HEK293 (cell line): Measurements from ENCODE around the gene ARID1A.

Experiments used
- CTCF ChIA-PET: fragments of 350-600 bp; formaldehyde crosslinking; extraction: SDS; loops from one replicate; lab custom pipeline; 2021; ENCODE audit warnings: antibody characterized with exemption; lab: Yijun Ruan, JAX
- POLR2A ChIA-PET: fragments of 300-600 bp; formaldehyde crosslinking; extraction: SDS; loops from one replicate; lab custom pipeline; 2020; ENCODE audit warnings: antibody characterized with exemption, inconsistent platforms; lab: Yijun Ruan, JAX
- H3K27ac ChIP-seq: fragments of 200-500 bp; sonication (Bioruptor generic); 2 replicates; pipeline ENCODE4 v1.5.1; 2014; ENCODE audit warnings: low read depth, low read length, control low read depth, inconsistent platforms; ENCODE audit errors: extremely low read depth
- H3K36me3 ChIP-seq, 2 experiments: fragments of 200-500 bp in 1 of 2; sonication (Bioruptor generic) in 1 of 2; 1 replicate in 1 of 2; 2 replicates in 1 of 2; pipeline ENCODE4 v1.5.1; 2014 to 2017; ENCODE audit warnings: inconsistent platforms in 2 of 2, low read length in 2 of 2; ENCODE audit not compliant: control insufficient read depth in 2 of 2, insufficient read depth in 1 of 2
- H3K4me1 ChIP-seq: fragments of 200-500 bp; sonication (Bioruptor generic); 2 replicates; pipeline ENCODE4 v1.5.1; 2014; ENCODE audit warnings: mild to moderate bottlenecking, low read length, inconsistent platforms; ENCODE audit not compliant: control insufficient read depth, insufficient read depth
- H3K4me3 ChIP-seq: 2 replicates; pipeline ENCODE4 v1.5.1; 2011; ENCODE audit warnings: low read depth, mild to moderate bottlenecking, control low read depth, low read length, moderate library complexity
- H3K9me3 ChIP-seq: fragments of 200-500 bp; sonication (Bioruptor generic); 2 replicates; pipeline ENCODE4 v1.5.1; 2014; ENCODE audit warnings: low read depth, low read length, inconsistent platforms; ENCODE audit not compliant: control insufficient read depth, insufficient read depth
- ELK4 ChIP-seq: IDR thresholded peaks from 2 replicates; pipeline ENCODE4 v1.6.1; 2011; ENCODE audit warnings: mild to moderate bottlenecking, low read depth, low read length, borderline replicate concordance
- FEZF1 ChIP-seq: fragments of 450-650 bp; formaldehyde crosslinking; IDR thresholded peaks from 2 replicates; pipeline ENCODE4 v1.5.1; 2016; ENCODE audit warnings: missing biosample characterization, missing genetic modification characterization
- GFI1B ChIP-seq: fragments of 450-650 bp; formaldehyde crosslinking; IDR thresholded peaks from 2 replicates; pipeline ENCODE4 v1.5.1; 2016; ENCODE audit warnings: missing biosample characterization, missing genetic modification characterization
- HIC1 ChIP-seq: fragments of 450-650 bp; formaldehyde crosslinking; IDR thresholded peaks from 2 replicates; pipeline ENCODE4 v1.5.1; 2016; ENCODE audit warnings: missing biosample characterization, missing genetic modification characterization
- KLF1 ChIP-seq: fragments of 450-650 bp; formaldehyde crosslinking; IDR thresholded peaks from 2 replicates; pipeline ENCODE4 v1.5.1; 2016; ENCODE audit warnings: missing biosample characterization, missing genetic modification characterization
- KLF16 ChIP-seq: fragments of 450-650 bp; formaldehyde crosslinking; IDR thresholded peaks from 2 replicates; pipeline ENCODE4 v1.5.1; 2017; ENCODE audit warnings: missing biosample characterization, missing genetic modification characterization
- REST ChIP-seq: fragments of 450-650 bp; formaldehyde crosslinking; IDR thresholded peaks from 2 replicates; pipeline ENCODE4 v1.5.1; 2016; ENCODE audit warnings: missing biosample characterization, missing genetic modification characterization
- SALL2 ChIP-seq: fragments of 450-650 bp; formaldehyde crosslinking; IDR thresholded peaks from 2 replicates; pipeline ENCODE4 v1.5.0; 2017; ENCODE audit warnings: missing biosample characterization, mild to moderate bottlenecking, missing genetic modification characterization, borderline replicate concordance
- SP3 ChIP-seq: fragments of 450-650 bp; formaldehyde crosslinking; IDR thresholded peaks from 2 replicates; pipeline ENCODE4 v1.5.1; 2016; ENCODE audit warnings: missing biosample characterization, missing genetic modification characterization
- SP7 ChIP-seq: fragments of 450-650 bp; formaldehyde crosslinking; IDR thresholded peaks from 2 replicates; pipeline ENCODE4 v1.5.1; 2016; ENCODE audit warnings: missing biosample characterization, missing genetic modification characterization
- YY2 ChIP-seq: fragments of 450-650 bp; formaldehyde crosslinking; IDR thresholded peaks from 2 replicates; pipeline ENCODE4 v1.5.1; 2016; ENCODE audit warnings: missing biosample characterization, missing genetic modification characterization
- ZBTB21 ChIP-seq: fragments of 450-650 bp; formaldehyde crosslinking; IDR thresholded peaks from 2 replicates; pipeline ENCODE4 v1.5.1; 2017; ENCODE audit warnings: missing biosample characterization, missing genetic modification characterization
- ZFP37 ChIP-seq: fragments of 450-650 bp; formaldehyde crosslinking; IDR thresholded peaks from 2 replicates; pipeline ENCODE4 v1.5.1; 2016; ENCODE audit warnings: missing biosample characterization, missing genetic modification characterization
- ZNF2 ChIP-seq: fragments of 450-650 bp; formaldehyde crosslinking; IDR thresholded peaks from 2 replicates; pipeline ENCODE4 v1.5.1; 2016; ENCODE audit warnings: missing biosample characterization, missing genetic modification characterization
- ZNF26 ChIP-seq: fragments of 450-650 bp; formaldehyde crosslinking; IDR thresholded peaks from 2 replicates; pipeline ENCODE4 v1.5.1; 2016; ENCODE audit warnings: missing biosample characterization, missing genetic modification characterization
- ZNF292 ChIP-seq: fragments of 450-650 bp; formaldehyde crosslinking; IDR thresholded peaks from 2 replicates; pipeline ENCODE4 v1.5.1; 2016; ENCODE audit warnings: low read depth, missing biosample characterization, missing genetic modification characterization, borderline replicate concordance
- ZNF362 ChIP-seq: fragments of 450-650 bp; formaldehyde crosslinking; IDR thresholded peaks from 2 replicates; pipeline ENCODE4 v1.5.1; 2016; ENCODE audit warnings: missing biosample characterization, missing genetic modification characterization
- ZNF391 ChIP-seq: fragments of 450-650 bp; formaldehyde crosslinking; IDR thresholded peaks from 2 replicates; pipeline ENCODE4 v1.5.1; 2016; ENCODE audit warnings: low read depth, missing biosample characterization, missing genetic modification characterization, borderline replicate concordance
- ZNF48 ChIP-seq: fragments of 450-650 bp; formaldehyde crosslinking; IDR thresholded peaks from 2 replicates; pipeline ENCODE4 v1.5.1; 2016; ENCODE audit warnings: missing biosample characterization, missing genetic modification characterization
- ZNF514 ChIP-seq: fragments of 450-650 bp; formaldehyde crosslinking; IDR thresholded peaks from 2 replicates; pipeline ENCODE4 v1.5.1; 2016; ENCODE audit warnings: missing biosample characterization, missing genetic modification characterization
- ZNF600 ChIP-seq: fragments of 450-650 bp; formaldehyde crosslinking; IDR thresholded peaks from 2 replicates; pipeline ENCODE4 v1.5.1; 2016; ENCODE audit warnings: missing biosample characterization, missing genetic modification characterization
- ZNF639 ChIP-seq: fragments of 450-650 bp; formaldehyde crosslinking; IDR thresholded peaks from 2 replicates; pipeline ENCODE4 v1.5.1; 2016; ENCODE audit warnings: missing biosample characterization, missing genetic modification characterization
- ZNF776 ChIP-seq: fragments of 450-650 bp; formaldehyde crosslinking; IDR thresholded peaks from 2 replicates; pipeline ENCODE4 v1.5.0; 2017; ENCODE audit warnings: missing biosample characterization, missing genetic modification characterization, borderline replicate concordance
- ZNF792 ChIP-seq: fragments of 450-650 bp; formaldehyde crosslinking; IDR thresholded peaks from 2 replicates; pipeline ENCODE4 v1.5.1; 2016; ENCODE audit warnings: missing biosample characterization, missing genetic modification characterization

The ARID1A gene

GRCh38 chr1:26690576-26691031, 5.2 kb upstream of the ARID1A start (continued):
- TF ChIP-seq KLF16 (tag by site-specific recombination) (no peak), YY2 (tag by site-specific recombination) (0 out of 2 replicates have a peak, but pooled peaks have one; percentile 44), KLF1 (no peak), REST (tag by site-specific recombination) (no peak), ZNF48 (tag by site-specific recombination) (no peak), ZNF362 (no peak), ZNF792 (tag by site-specific recombination) (no peak), ZNF600 (tag by site-specific recombination) (peak; percentile 67; the same call in 1 of the 2 replicates), SP7 (no peak)

DNA sequence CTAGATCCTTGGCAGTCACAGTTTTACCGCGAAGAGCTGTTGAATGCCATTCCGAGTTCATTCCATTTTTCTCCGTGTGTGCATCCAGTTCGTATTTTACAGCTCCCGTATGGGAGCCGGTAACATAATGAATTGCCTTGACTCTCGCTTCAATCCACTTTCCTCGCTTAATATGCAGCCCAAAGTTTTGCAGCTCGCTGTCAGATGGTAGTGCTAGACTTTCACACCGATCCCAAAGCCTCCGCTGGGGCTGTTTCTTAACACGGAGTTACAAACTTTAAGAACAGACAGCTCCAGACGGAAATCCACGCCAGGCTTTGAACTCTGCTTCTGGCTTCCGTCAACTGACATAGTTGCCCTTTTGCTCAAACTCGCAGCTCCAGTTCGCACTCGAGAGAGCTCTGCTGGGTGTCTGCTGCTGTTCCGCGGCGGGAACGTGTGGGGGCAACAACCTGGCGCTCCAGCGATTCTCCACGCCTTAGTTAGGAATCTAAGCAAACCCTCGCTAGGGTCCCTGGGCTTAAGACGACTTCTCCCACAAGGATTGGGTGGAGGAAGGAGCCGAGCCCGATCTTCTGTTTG, 3.5 kb upstream of the ARID1A start:
- Histone ChIP-seq H3K4me3 (peak overlapping the region; percentile 43), H3K36me3 (no peaks in the 10 kb centered on the region), H3K4me1 (peaks cover 8% of the 10 kb centered on the region; the same call in 1 of the 2 replicates), H3K9me3 (no peaks in the 10 kb centered on the region), H3K27ac (peak overlapping the region; percentile 89)
- ChIA-PET POLR2A (interaction anchor here (0.6 to 2.4 kb wide), 16 partner anchors 9 to 260 kb away, joined by 3 to 31 read pairs (median 4); partner anchors contain the start of genes DHDDS and PIGV), CTCF (interaction anchor here (0.6 to 8.4 kb wide), 13 partner anchors 11 to 124 kb away, joined by 3 to 58 read pairs (median 4); partner anchors contain the start of gene PIGV)
- TF ChIP-seq SALL2 (tag by site-specific recombination) (no peak), SP3 (tag by site-specific recombination) (0 out of 2 replicates have a peak, but pooled peaks have one; percentile 33), ZNF292 (tag by site-specific recombination) (no peak), ZNF639 (tag by site-specific recombination) (peak; percentile 36; the same call in 1 of the 2 replicates), GFI1B (no peak), ELK4 (no peak), HIC1 (tag by site-specific recombination) (peak; percentile 12; the same call in 1 of the 2 replicates), ZNF776 (no peak), ZBTB21 (tag by site-specific recombination) (peak; percentile 33), ZNF391 (tag by site-specific recombination) (peak; percentile 50), ZNF2 (tag by site-specific recombination) (peak; percentile 73), FEZF1 (tag by site-specific recombination) (peak; percentile 28), ZNF514 (tag by site-specific recombination) (no peak), ZNF26 (no peak), ZFP37 (tag by site-specific recombination) (peak; percentile 30; the same call in 1 of the 2 replicates)
